Tibial nerve (tissue), 4 donors: Measurements from ENCODE around the gene SELENON. TPM values are rescaled to one million over a fixed set of nuclear protein-coding genes. Genes with fewer than 3 reads are reported as not detected.

Experiments used
- DNase-seq, 2 donors: peaks; one replicate each; pipeline ENCODE4 v3.0.0-alpha.2; 2019; ENCODE audit warnings: low spot score in 2 of 2
- H3K27ac ChIP-seq, 4 donors: fragments of 200-600 bp; sonication (generic) in 3 of 4; one replicate each; pipeline ENCODE4 v1.5.1; 2017 to 2019; ENCODE audit warnings: mild to moderate bottlenecking in 1 of 4
- H3K27me3 ChIP-seq, 2 donors: fragments of 200-600 bp; sonication (generic) in 1 of 2; one replicate each; pipeline versions ENCODE4 v1.5.1 to v1.6.0; 2017 to 2019
- H3K36me3 ChIP-seq, 3 donors: fragments of 200-600 bp; sonication (generic); one replicate each; pipeline ENCODE4 v1.5.1; 2018 to 2019
- H3K4me1 ChIP-seq, 4 donors: fragments of 200-600 bp; sonication (generic) in 3 of 4; one replicate each; pipeline ENCODE4 v1.5.1; 2017 to 2019
- H3K4me3 ChIP-seq, 4 donors: fragments of 200-600 bp; sonication (generic) in 3 of 4; one replicate each; pipeline ENCODE4 v1.5.1; 2017 to 2019; ENCODE audit warnings: mild to moderate bottlenecking in 1 of 4, moderate library complexity in 1 of 4
- H3K9me3 ChIP-seq, 4 donors: fragments of 200-600 bp; sonication (generic) in 3 of 4; one replicate each; pipeline ENCODE4 v1.5.1; 2017 to 2019
- EP300 ChIP-seq, 2 donors: sonication (generic); formaldehyde crosslinking; IDR thresholded peaks; one replicate each; pipeline ENCODE4 v1.6.1; 2017; ENCODE audit warnings: antibody characterized with exemption in 2 of 2, mild to moderate bottlenecking in 1 of 2
- POLR2A ChIP-seq, 2 donors: fragments of 450-650 bp; IDR thresholded peaks; one replicate each; pipeline ENCODE4 v1.6.1; 2017; ENCODE audit warnings: antibody characterized with exemption in 2 of 2, mild to moderate bottlenecking in 2 of 2, moderate library complexity in 2 of 2
- WGBS, 2 donors: methylation state at CpG; one replicate each; pipeline ENCODE4 v1.1.5; 2018; 5-methylcytosine and 5-hydroxymethylcytosine counted together
- total RNA-seq, 4 donors: library from RNA; depleted of rRNA; stranded (reverse); fragments of >200 nt; gene quantifications; one replicate each; pipeline ENCODE4 v1.1.0, GENCODE V29; 2016
- TF ChIP-seq, protein P1 (sequence below), 5 experiments: fragments of 200-600 bp in 3 of 5; fragments of 450-650 bp in 2 of 5; sonication (generic) in 3 of 5; IDR thresholded peaks; one replicate each; pipeline ENCODE4 v1.5.1; 2016 to 2019; ENCODE audit warnings: antibody characterized with exemption in 5 of 5, mild to moderate bottlenecking in 3 of 5, moderate library complexity in 2 of 5

SELENON gene
- total RNA-seq, 4 donors from 2014 or later, result 17.6 to 54.0 (median 36.8) TPM

DNA sequence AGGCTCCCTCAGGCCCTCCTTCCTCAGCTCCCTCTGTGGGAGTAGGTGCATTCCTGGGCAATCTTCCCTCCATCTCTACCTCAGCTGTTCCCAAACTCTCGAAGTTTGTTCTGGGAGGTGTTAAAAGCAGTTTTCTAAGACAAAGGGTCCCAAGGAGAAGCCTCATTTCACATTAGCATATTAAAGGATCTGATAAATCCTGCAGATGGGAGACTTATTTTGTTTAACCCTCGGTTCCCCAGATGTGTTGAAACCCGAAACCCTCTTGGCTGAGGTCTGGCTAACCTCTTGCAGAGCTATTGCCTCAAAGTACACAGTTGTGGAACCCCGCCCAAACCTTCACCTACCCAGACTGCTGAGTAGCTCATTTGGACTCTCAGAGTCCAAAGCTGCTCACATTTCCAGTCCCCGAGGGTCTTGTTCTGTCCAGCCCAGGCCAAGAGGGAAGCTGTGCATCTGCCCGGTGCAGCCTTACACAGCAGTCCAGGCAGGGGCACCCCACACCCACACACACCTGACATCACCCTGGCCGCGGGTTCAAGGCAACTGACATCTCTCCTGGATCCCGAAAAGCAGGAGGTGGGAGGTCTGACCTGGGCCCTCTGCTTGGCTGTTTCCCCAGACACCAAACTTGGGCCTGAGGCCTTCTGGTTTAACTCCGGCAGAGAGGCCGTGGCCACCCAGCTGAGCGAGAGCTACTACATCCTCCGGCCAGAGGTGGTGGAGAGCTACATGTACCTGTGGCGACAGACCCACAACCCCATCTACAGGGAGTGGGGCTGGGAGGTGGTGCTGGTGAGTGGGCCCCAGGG lies 19.5 kb upstream of the SELENON start:
- H3K4me3 ChIP-seq, result no peak overlapping the region
- 67 to 70% methylated on average over 11 of the region's 14 CpGs for WGBS, 2 donors
- no peaks in the 10 kb centered on the region for H3K27me3 ChIP-seq
- DNase-seq, result no peak
- H3K9me3 ChIP-seq, result no peaks in the 10 kb centered on the region
- H3K4me1 ChIP-seq, result peaks cover 0 to 26% (median 0%) of the 10 kb centered on the region in 4 donors
- peaks cover 0 to 30% (median 0%) of the 10 kb centered on the region in 3 donors for H3K36me3 ChIP-seq
- no peak for TF ChIP-seq POLR2A (IDR thresholded peaks at IDR 0.05)
- no peak for TF ChIP-seq EP300 (IDR thresholded peaks at IDR 0.05)
- TF ChIP-seq, protein P1, sequence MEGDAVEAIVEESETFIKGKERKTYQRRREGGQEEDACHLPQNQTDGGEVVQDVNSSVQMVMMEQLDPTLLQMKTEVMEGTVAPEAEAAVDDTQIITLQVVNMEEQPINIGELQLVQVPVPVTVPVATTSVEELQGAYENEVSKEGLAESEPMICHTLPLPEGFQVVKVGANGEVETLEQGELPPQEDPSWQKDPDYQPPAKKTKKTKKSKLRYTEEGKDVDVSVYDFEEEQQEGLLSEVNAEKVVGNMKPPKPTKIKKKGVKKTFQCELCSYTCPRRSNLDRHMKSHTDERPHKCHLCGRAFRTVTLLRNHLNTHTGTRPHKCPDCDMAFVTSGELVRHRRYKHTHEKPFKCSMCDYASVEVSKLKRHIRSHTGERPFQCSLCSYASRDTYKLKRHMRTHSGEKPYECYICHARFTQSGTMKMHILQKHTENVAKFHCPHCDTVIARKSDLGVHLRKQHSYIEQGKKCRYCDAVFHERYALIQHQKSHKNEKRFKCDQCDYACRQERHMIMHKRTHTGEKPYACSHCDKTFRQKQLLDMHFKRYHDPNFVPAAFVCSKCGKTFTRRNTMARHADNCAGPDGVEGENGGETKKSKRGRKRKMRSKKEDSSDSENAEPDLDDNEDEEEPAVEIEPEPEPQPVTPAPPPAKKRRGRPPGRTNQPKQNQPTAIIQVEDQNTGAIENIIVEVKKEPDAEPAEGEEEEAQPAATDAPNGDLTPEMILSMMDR (IDR thresholded peaks at IDR 0.05), result no peak
- peak overlapping the region in 1 of 4 donors; percentile 36 for H3K27ac ChIP-seq

DNA sequence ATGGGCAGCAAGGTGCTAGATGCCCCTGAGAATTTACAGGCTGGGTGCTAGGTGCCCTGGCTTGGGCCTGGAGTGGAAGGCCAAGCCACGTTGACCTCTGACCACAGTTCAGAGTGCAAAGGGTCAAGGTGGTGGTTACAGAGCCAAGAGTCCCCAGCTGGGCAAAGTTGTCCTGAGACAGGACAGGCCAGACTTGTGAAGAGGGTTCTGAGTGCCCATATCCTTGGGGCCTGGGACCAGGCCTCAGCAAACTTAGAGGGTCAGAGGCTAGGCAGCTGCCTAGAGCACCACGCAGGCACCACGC lies 18.9 kb upstream of the SELENON start:
- H3K36me3 ChIP-seq, result peaks cover 0 to 30% (median 0%) of the 10 kb centered on the region in 3 donors
- DNase-seq, result no peak
- H3K27ac ChIP-seq, result peak overlapping the region in 1 of 4 donors; percentile 36
- no peaks in the 10 kb centered on the region for H3K9me3 ChIP-seq
- H3K4me3 ChIP-seq, result no peak overlapping the region
- H3K4me1 ChIP-seq, result peaks cover 0 to 30% (median 0%) of the 10 kb centered on the region in 4 donors
- no peaks in the 10 kb centered on the region for H3K27me3 ChIP-seq
- no peak for TF ChIP-seq EP300 (IDR thresholded peaks at IDR 0.05)
- TF ChIP-seq, protein P1 (IDR thresholded peaks at IDR 0.05), result no peak
- 57 to 90% methylated on average over 3 of the region's 3 CpGs for WGBS, 2 donors

DNA sequence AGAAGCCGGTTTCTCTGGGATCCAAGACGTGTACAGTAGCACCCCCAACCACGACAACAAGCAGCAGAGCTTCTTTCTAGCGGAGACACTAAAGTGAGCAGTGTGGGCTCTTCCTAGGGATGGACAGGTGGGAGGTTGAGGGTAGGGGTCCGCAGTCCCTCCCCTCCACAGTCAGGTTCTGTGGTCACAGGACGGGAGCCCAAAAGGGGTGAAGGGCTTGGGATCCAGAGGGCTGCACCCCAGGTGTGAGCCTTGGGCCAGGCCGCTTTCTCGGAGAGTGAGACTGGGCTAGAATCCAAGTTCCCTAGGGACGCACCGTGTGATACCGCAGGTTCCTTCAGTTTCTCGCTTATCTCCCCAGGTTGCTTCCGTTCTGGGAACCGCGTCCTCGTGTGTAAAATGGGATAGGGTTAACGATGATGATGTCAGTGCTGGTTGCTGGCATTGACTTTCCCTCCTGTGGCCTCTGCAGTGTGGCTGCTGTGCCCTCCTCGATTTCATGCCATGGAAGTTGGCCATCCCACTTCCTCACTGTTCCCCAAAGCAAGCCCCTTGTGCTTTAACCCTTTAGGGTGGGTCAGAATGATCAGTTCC lies 17.3 kb upstream of the SELENON start:
- Histone ChIP-seq H3K9me3 (no peaks in the 10 kb centered on the region), H3K27me3 (no peaks in the 10 kb centered on the region), H3K4me1 (peaks cover 0 to 43% (median 0%) of the 10 kb centered on the region in 4 donors), H3K36me3 (peaks cover 0 to 30% (median 0%) of the 10 kb centered on the region in 3 donors), H3K4me3 (no peak overlapping the region), H3K27ac (no peak overlapping the region)
- DNase-seq, result no peak
- no peak for TF ChIP-seq EP300 (IDR thresholded peaks at IDR 0.05)
- TF ChIP-seq, protein P1 (IDR thresholded peaks at IDR 0.05), result no peak
- no peak for TF ChIP-seq POLR2A (IDR thresholded peaks at IDR 0.05)
- 66 to 76% methylated on average over 15 to 17 of the region's 18 CpGs for WGBS, 2 donors

DNA sequence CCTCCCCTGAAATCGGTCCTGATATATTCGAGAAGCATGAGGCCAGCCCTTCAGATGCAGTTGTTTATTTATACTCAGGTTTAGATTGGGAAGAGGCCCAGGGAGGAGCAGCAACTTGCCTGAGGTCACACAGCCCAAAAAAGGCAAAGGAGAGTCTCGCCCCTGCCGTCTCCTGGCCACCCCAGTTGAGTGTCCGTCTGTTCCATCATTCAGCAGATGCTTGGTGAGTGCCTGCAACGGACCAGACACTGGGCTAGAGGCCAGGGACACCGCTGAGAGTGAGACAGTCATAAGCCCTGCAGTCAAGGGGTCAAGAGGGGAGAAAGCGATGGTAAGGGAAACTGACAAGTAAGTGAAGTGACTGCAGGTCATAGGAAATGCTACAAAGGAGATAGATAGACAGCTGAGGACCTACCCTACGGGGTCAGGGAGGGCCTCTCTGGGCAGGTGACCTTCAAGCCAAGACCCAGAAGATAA lies 15.4 kb upstream of the SELENON start:
- H3K4me1 ChIP-seq, result peaks cover 0 to 43% (median 0%) of the 10 kb centered on the region in 4 donors
- no peak for TF ChIP-seq EP300 (IDR thresholded peaks at IDR 0.05)
- no peak for TF ChIP-seq POLR2A (IDR thresholded peaks at IDR 0.05)
- TF ChIP-seq, protein P1 (IDR thresholded peaks at IDR 0.05), result no peak
- peaks cover 0 to 24% (median 0%) of the 10 kb centered on the region in 3 donors for H3K36me3 ChIP-seq
- no peak overlapping the region for H3K4me3 ChIP-seq
- WGBS, 2 donors, result 52 to 54% methylated on average over 9 of the region's 9 CpGs
- no peak overlapping the region for H3K27ac ChIP-seq
- no peaks in the 10 kb centered on the region for H3K9me3 ChIP-seq
- DNase-seq, result no peak
- no peaks in the 10 kb centered on the region for H3K27me3 ChIP-seq
